Smooth muscle cell (in vitro differentiated cells): ENCODE results near the gene ZFAND3. TPM values are rescaled to one million over a fixed set of nuclear protein-coding genes. Genes with fewer than 3 reads are reported as not detected.

Source experiments
- DNase-seq: peaks from one replicate; lab custom pipeline; 2025; ENCODE audit not compliant: unreplicated experiment; lab: John Stamatoyannopoulos, UW
- H2AFZ ChIP-seq: fragments of 200-600 bp; sonication (generic); 2 replicates; pipeline ENCODE4 v1.6.0; 2016; ENCODE audit warnings: antibody characterized with exemption, low read depth, mild to moderate bottlenecking
- H3F3A ChIP-seq: fragments of 200-600 bp; sonication (generic); 2 replicates; pipeline ENCODE4 v1.6.0; 2017; ENCODE audit warnings: antibody characterized with exemption, low read depth
- H3K27ac ChIP-seq: fragments of 200-600 bp; sonication (generic); 2 replicates; pipeline ENCODE4 v1.5.1; 2016; ENCODE audit warnings: low read depth, mild to moderate bottlenecking
- H3K27me3 ChIP-seq: fragments of 200-600 bp; sonication (generic); 2 replicates; pipeline ENCODE4 v1.6.1; 2016; ENCODE audit warnings: low read depth, mild to moderate bottlenecking
- H3K36me3 ChIP-seq: fragments of 200-600 bp; sonication (generic); 2 replicates; pipeline ENCODE4 v1.5.1; 2016; ENCODE audit warnings: low read depth
- H3K4me1 ChIP-seq: fragments of 200-600 bp; sonication (generic); 2 replicates; pipeline ENCODE4 v1.5.1; 2016; ENCODE audit warnings: low read depth
- H3K4me2 ChIP-seq: fragments of 200-600 bp; sonication (generic); 2 replicates; pipeline ENCODE4 v1.6.0; 2016; ENCODE audit warnings: mild to moderate bottlenecking
- H3K4me3 ChIP-seq: fragments of 200-600 bp; sonication (generic); 2 replicates; pipeline ENCODE4 v1.5.1; 2016; ENCODE audit warnings: mild to moderate bottlenecking
- H3K79me2 ChIP-seq: fragments of 200-600 bp; sonication (generic); 2 replicates; pipeline ENCODE4 v1.6.0; 2016; ENCODE audit warnings: low read depth, mild to moderate bottlenecking
- H3K9ac ChIP-seq: fragments of 200-600 bp; sonication (generic); 2 replicates; pipeline ENCODE4 v1.6.0; 2016; ENCODE audit warnings: low read depth
- H3K9me3 ChIP-seq: fragments of 200-600 bp; sonication (generic); replicated peaks from 2 replicates; pipeline ENCODE4 v1.5.1; 2016; ENCODE audit warnings: low read depth
- H4K20me1 ChIP-seq: fragments of 200-600 bp; sonication (generic); 2 replicates; pipeline ENCODE4 v1.6.0; 2016; ENCODE audit warnings: low read depth
- WGBS: methylation state at CpG from one replicate; pipeline ENCODE4 v1.1.7; 2016; ENCODE audit warnings: low lambda C conversion rate; 5-methylcytosine and 5-hydroxymethylcytosine counted together
- polyA plus RNA-seq: library from polyadenylated mRNA; unstranded; fragments of >200 nt; fragmentation: Nextera tagmentation; extraction: Ambion mirVana; gene quantifications from 2 replicates; pipeline ENCODE4 v1.2.1, GENCODE V29; 2016
- total RNA-seq: library from RNA; depleted of rRNA; stranded (reverse); fragments of >200 nt; gene quantifications from 2 replicates; pipeline ENCODE4 v1.2.3, GENCODE V29; 2014
- TF ChIP-seq, protein P1 (sequence below): fragments of 200-600 bp; sonication (generic); IDR thresholded peaks from 2 replicates; pipeline ENCODE4 v1.5.1; 2017; ENCODE audit warnings: borderline replicate concordance, mild to moderate bottlenecking, antibody characterized with exemption; ENCODE audit not compliant: insufficient read depth, poor library complexity, severe bottlenecking

Gene ZFAND3
- total and polyA plus RNA-seq, 2 experiments from 2014 or later: 27.6 to 40.5 TPM

DNA sequence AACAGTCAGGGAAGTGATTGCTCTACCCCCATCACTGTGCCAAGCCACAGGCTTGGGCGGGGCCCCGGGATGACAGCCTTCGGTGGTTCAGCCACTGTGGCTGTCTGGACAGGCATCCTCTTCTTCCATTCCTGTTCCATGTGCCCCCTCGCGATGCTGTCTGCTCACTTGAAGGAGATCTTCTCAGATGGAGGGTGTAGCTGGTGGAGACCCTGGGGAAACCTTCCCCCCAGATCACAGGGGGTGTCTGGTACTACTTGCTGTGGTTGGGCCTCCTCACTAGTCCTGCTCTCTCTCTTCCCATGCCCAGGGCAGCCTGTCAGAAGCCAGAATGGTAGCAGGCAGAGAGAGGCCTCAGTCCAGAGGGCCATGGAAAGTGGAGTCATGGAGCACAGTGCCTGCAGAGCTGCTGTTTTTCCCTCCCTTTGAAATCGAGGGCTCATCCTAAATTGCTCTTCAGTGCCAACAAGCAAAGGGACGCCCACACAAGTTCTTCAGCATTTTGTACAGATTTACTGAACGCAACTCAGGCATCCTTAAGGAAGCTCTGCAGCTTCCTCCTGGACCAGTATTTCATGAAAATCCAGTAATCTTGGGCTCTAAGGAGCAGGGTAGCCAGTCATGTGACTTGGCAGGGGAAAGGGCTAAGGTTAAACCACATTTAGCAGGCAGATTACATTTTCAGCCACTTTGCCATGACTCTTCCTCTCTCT, 326.6 kb downstream of the ZFAND3 start:
- H3K27me3 ChIP-seq: no peaks in the 10 kb centered on the region
- no peaks in the 10 kb centered on the region for H3K9me3 ChIP-seq
- TF ChIP-seq, protein P1, sequence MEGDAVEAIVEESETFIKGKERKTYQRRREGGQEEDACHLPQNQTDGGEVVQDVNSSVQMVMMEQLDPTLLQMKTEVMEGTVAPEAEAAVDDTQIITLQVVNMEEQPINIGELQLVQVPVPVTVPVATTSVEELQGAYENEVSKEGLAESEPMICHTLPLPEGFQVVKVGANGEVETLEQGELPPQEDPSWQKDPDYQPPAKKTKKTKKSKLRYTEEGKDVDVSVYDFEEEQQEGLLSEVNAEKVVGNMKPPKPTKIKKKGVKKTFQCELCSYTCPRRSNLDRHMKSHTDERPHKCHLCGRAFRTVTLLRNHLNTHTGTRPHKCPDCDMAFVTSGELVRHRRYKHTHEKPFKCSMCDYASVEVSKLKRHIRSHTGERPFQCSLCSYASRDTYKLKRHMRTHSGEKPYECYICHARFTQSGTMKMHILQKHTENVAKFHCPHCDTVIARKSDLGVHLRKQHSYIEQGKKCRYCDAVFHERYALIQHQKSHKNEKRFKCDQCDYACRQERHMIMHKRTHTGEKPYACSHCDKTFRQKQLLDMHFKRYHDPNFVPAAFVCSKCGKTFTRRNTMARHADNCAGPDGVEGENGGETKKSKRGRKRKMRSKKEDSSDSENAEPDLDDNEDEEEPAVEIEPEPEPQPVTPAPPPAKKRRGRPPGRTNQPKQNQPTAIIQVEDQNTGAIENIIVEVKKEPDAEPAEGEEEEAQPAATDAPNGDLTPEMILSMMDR: no peak
- peaks cover 33% of the 10 kb centered on the region for H3K4me1 ChIP-seq
- H2AFZ ChIP-seq: no peak overlapping the region
- peaks cover 3% of the 10 kb centered on the region for H3F3A ChIP-seq
- no peak overlapping the region for H3K4me3 ChIP-seq
- H3K9ac ChIP-seq: no peak overlapping the region
- no peak overlapping the region for H3K4me2 ChIP-seq
- no peak for DNase-seq
- peaks cover 99% of the 10 kb centered on the region for H4K20me1 ChIP-seq
- H3K36me3 ChIP-seq: no peaks in the 10 kb centered on the region
- no peak overlapping the region for H3K27ac ChIP-seq
- 92% methylated on average over 8 of the region's 8 CpGs for WGBS
- peaks cover 36% of the 10 kb centered on the region for H3K79me2 ChIP-seq

DNA sequence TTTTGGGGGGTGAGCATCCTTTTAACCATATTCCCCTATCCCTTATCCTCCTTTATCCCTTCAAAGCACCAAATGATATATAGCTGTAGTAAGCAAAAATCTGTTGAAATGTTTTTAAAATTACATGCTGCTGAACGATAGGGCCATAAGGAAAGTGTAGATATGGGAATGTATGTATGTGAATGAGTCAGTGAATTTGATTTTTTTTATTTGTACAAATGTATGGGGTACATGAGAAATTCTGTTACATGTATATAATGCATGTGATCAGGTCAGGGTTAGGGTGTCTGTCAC, 327.2 kb downstream of the ZFAND3 start:
- Histone ChIP-seq H3K79me2 (peaks cover 36% of the 10 kb centered on the region), H4K20me1 (peaks cover 99% of the 10 kb centered on the region), H3K4me3 (no peak overlapping the region), H3K9ac (no peak overlapping the region), H2AFZ (no peak overlapping the region), H3K4me1 (peaks cover 33% of the 10 kb centered on the region), H3F3A (peaks cover 3% of the 10 kb centered on the region), H3K27me3 (no peaks in the 10 kb centered on the region), H3K4me2 (no peak overlapping the region), H3K36me3 (no peaks in the 10 kb centered on the region), H3K9me3 (no peaks in the 10 kb centered on the region), H3K27ac (no peak overlapping the region)
- WGBS: 81% methylated on average over 1 of the region's 1 CpG
- TF ChIP-seq, protein P1: no peak
- DNase-seq: no peak

DNA sequence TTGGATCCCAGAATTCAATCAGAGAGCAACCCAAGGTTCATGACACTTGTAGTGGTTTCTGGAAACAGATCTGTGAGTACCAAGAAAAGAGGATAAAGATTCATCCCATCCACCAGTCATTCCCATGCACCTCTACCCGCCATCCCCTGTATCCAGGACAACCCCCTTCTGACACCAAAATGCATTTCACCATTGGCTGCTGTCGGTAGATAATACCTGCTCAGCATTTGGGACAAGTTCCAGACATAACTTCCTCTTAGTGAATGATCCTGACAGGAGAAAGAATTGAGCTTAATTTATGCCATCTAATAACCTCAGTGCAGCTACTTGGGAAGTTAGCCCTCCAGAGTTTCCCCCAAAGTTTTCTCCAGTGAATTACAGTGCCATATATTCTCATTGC, 329.1 kb downstream of the ZFAND3 start:
- 88% methylated on average over 2 of the region's 2 CpGs for WGBS
- Histone ChIP-seq H3K27me3 (no peaks in the 10 kb centered on the region), H2AFZ (no peak overlapping the region), H3K4me3 (no peak overlapping the region), H3K4me2 (peak overlapping the region; percentile 2), H3K36me3 (no peaks in the 10 kb centered on the region), H3K9ac (no peak overlapping the region), H3K9me3 (no peaks in the 10 kb centered on the region), H4K20me1 (peaks cover 99% of the 10 kb centered on the region), H3F3A (peaks cover 3% of the 10 kb centered on the region), H3K27ac (no peak overlapping the region), H3K4me1 (peaks cover 27% of the 10 kb centered on the region), H3K79me2 (peaks cover 31% of the 10 kb centered on the region)
- TF ChIP-seq, protein P1: no peak
- DNase-seq: no peak

DNA sequence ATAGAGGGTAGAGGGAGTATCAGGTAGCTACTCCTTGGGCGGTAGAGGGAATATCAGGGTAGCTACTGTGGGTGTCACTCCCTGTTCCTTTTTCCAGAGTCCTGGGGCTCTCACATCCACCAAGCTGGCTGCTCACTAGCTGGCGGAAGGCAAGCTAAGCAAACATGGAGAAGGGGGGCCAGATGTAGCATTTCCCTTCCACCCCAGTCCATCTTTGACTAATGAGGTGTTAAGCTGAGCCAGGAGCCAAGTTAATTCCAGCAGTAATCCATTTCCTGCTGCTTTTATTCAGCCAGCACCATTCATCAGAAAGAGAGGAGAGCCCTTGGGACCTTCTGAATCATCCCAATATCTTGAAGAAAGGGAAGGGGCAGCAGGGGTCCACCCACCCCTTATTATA, 330.0 kb downstream of the ZFAND3 start:
- Histone ChIP-seq H3F3A (peaks cover 3% of the 10 kb centered on the region), H3K27me3 (no peaks in the 10 kb centered on the region), H3K36me3 (no peaks in the 10 kb centered on the region), H3K4me1 (peaks cover 27% of the 10 kb centered on the region), H3K27ac (no peak overlapping the region), H3K4me3 (no peak overlapping the region), H3K9me3 (no peaks in the 10 kb centered on the region), H3K79me2 (peaks cover 30% of the 10 kb centered on the region), H4K20me1 (peaks cover 100% of the 10 kb centered on the region), H2AFZ (no peak overlapping the region), H3K9ac (no peak overlapping the region), H3K4me2 (no peak overlapping the region)
- DNase-seq: no peak
- 71% methylated on average over 2 of the region's 2 CpGs for WGBS
- TF ChIP-seq, protein P1: no peak
